H9 (cell line): Measurements from ENCODE around the gene MBLAC2. TPM values are rescaled to one million over a fixed set of nuclear protein-coding genes. Genes with fewer than 3 reads are reported as not detected.

ENCODE experiments used
- DNase-seq: peaks from one replicate; pipeline ENCODE4 v3.0.0-alpha.2; 2017
- H2AFZ ChIP-seq: one replicate; pipeline ENCODE4 v1.6.1; 2013; ENCODE audit warnings: mild to moderate bottlenecking, low read length, control low read depth, moderate library complexity
- H2AK5ac ChIP-seq: 2 replicates; pipeline ENCODE4 v1.6.1; 2013; ENCODE audit warnings: low read length, control low read depth, mixed read lengths; ENCODE audit not compliant: insufficient read length
- H2BK120ac ChIP-seq: one replicate; pipeline ENCODE4 v1.6.1; 2013; ENCODE audit warnings: low read depth, mild to moderate bottlenecking, low read length, control low read depth, inconsistent platforms; ENCODE audit not compliant: poor library complexity, severe bottlenecking
- H2BK12ac ChIP-seq: 2 replicates; pipeline ENCODE4 v1.6.1; 2013; ENCODE audit warnings: low read length, control low read depth, mixed read lengths, low read depth; ENCODE audit not compliant: insufficient read length
- H2BK15ac ChIP-seq: 2 replicates; pipeline ENCODE4 v1.6.1; 2013; ENCODE audit warnings: low read depth, low read length, control low read depth
- H2BK20ac ChIP-seq: one replicate; pipeline ENCODE4 v1.6.1; 2013; ENCODE audit warnings: low read depth, mild to moderate bottlenecking, low read length, control low read depth, inconsistent platforms; ENCODE audit not compliant: poor library complexity, severe bottlenecking
- H2BK5ac ChIP-seq: 2 replicates; pipeline ENCODE4 v1.6.1; 2013; ENCODE audit warnings: low read length, control low read depth, mixed read lengths; ENCODE audit not compliant: insufficient read length
- H3K14ac ChIP-seq: 2 replicates; pipeline ENCODE4 v1.6.1; 2013; ENCODE audit warnings: low read length, control low read depth; ENCODE audit not compliant: insufficient read depth
- H3K18ac ChIP-seq: 2 replicates; pipeline ENCODE4 v1.6.1; 2013; ENCODE audit warnings: low read depth, mild to moderate bottlenecking, mixed read lengths, low read length, control low read depth; ENCODE audit not compliant: insufficient read length
- H3K23ac ChIP-seq: 2 replicates; pipeline ENCODE4 v1.6.1; 2013; ENCODE audit warnings: low read length, control low read depth, mixed read lengths, low read depth; ENCODE audit not compliant: insufficient read length
- H3K23me2 ChIP-seq: 2 replicates; pipeline ENCODE4 v1.6.1; 2013; ENCODE audit warnings: low read depth, mild to moderate bottlenecking, mixed read lengths, low read length, control low read depth; ENCODE audit not compliant: insufficient read length, poor library complexity, severe bottlenecking
- H3K27ac ChIP-seq: 2 replicates; pipeline ENCODE4 v1.5.1; 2013; ENCODE audit warnings: low read length, control low read depth, mixed read lengths, low read depth; ENCODE audit not compliant: insufficient read length
- H3K27me3 ChIP-seq: 2 replicates; pipeline ENCODE4 v1.6.1; 2013; ENCODE audit warnings: low read length, control low read depth, inconsistent platforms; ENCODE audit not compliant: insufficient read depth
- H3K4ac ChIP-seq: 2 replicates; pipeline ENCODE4 v1.6.1; 2013; ENCODE audit warnings: low read depth, mild to moderate bottlenecking, control low read depth, inconsistent platforms, low read length, moderate library complexity
- H3K4me1 ChIP-seq: 2 replicates; pipeline ENCODE4 v1.6.1; 2013; ENCODE audit warnings: low read length, control low read depth, inconsistent platforms; ENCODE audit not compliant: insufficient read depth
- H3K4me2 ChIP-seq: 2 replicates; pipeline ENCODE4 v1.6.1; 2013; ENCODE audit warnings: low read length, control low read depth, mixed read lengths; ENCODE audit not compliant: insufficient read length, insufficient read depth
- H3K56ac ChIP-seq: 2 replicates; pipeline ENCODE4 v1.6.1; 2013; ENCODE audit warnings: low read depth, mild to moderate bottlenecking, mixed read lengths, low read length, control low read depth; ENCODE audit not compliant: insufficient read length
- H3K79me1 ChIP-seq: 2 replicates; pipeline ENCODE4 v1.6.1; 2013; ENCODE audit warnings: low read depth, mild to moderate bottlenecking, moderate library complexity, low read length, control low read depth, inconsistent platforms; ENCODE audit not compliant: insufficient read depth, poor library complexity, severe bottlenecking
- H3K79me2 ChIP-seq: 2 replicates; pipeline ENCODE4 v1.6.1; 2013; ENCODE audit warnings: low read length, control low read depth, inconsistent platforms; ENCODE audit not compliant: insufficient read depth
- H3K9ac ChIP-seq: 2 replicates; pipeline ENCODE4 v1.6.1; 2013; ENCODE audit warnings: low read length, control low read depth, mixed read lengths; ENCODE audit not compliant: insufficient read length; ENCODE audit errors: extremely low read depth
- H3K9me3 ChIP-seq: one replicate; pipeline ENCODE4 v1.6.1; 2013; ENCODE audit warnings: low read depth, low read length, inconsistent platforms; ENCODE audit not compliant: control insufficient read depth
- H3T11ph ChIP-seq: one replicate; pipeline ENCODE4 v1.6.1; 2013; ENCODE audit warnings: mild to moderate bottlenecking, low read length, control low read depth, inconsistent platforms
- H4K20me1 ChIP-seq: one replicate; pipeline ENCODE4 v1.6.1; 2013; ENCODE audit not compliant: control insufficient read depth, insufficient read length, insufficient read depth
- H4K5ac ChIP-seq: 2 replicates; pipeline ENCODE4 v1.6.1; 2013; ENCODE audit warnings: low read depth, mild to moderate bottlenecking, mixed read lengths, low read length, control low read depth; ENCODE audit not compliant: insufficient read length
- H4K8ac ChIP-seq: replicated peaks from 2 replicates; pipeline ENCODE4 v1.6.1; 2013; ENCODE audit warnings: low read length, control low read depth, mixed read lengths, low read depth; ENCODE audit not compliant: insufficient read length
- H4K91ac ChIP-seq: 2 replicates; pipeline ENCODE4 v1.6.1; 2013; ENCODE audit warnings: low read depth, mild to moderate bottlenecking, moderate library complexity, mixed read lengths, low read length, control low read depth; ENCODE audit not compliant: insufficient read length
- H3K27ac Mint-ChIP-seq, 3 experiments: 2 replicates in 2 of 3; 3 replicates in 1 of 3; pipeline ENCODE4 v1.8.0; 2020 to 2021; ENCODE audit warnings: mixed read lengths in 3 of 3, mild to moderate bottlenecking in 1 of 3, moderate library complexity in 1 of 3
- H3K27me3 Mint-ChIP-seq: 2 replicates; pipeline ENCODE4 v1.8.0; 2021; ENCODE audit warnings: low read depth, mild to moderate bottlenecking, moderate library complexity, mixed read lengths
- H3K36me3 Mint-ChIP-seq, 3 experiments: 2 replicates in 2 of 3; 3 replicates in 1 of 3; pipeline ENCODE4 v1.8.0; 2020 to 2021; ENCODE audit warnings: low read depth in 3 of 3, mixed read lengths in 3 of 3; ENCODE audit not compliant: insufficient read depth in 1 of 3
- H3K4me1 Mint-ChIP-seq, 2 experiments: 2 replicates each; pipeline ENCODE4 v1.8.0; 2020; ENCODE audit warnings: mixed read lengths in 2 of 2
- H3K4me3 Mint-ChIP-seq, 2 experiments: 2 replicates in 1 of 2; 3 replicates in 1 of 2; pipeline ENCODE4 v1.8.0; 2020 to 2021; ENCODE audit warnings: mild to moderate bottlenecking in 2 of 2, mixed read lengths in 2 of 2, moderate library complexity in 1 of 2
- H3K9me3 Mint-ChIP-seq, 2 experiments: 2 replicates in 1 of 2; 3 replicates in 1 of 2; pipeline ENCODE4 v1.8.0; 2020; ENCODE audit warnings: mild to moderate bottlenecking in 2 of 2, mixed read lengths in 2 of 2, moderate library complexity in 1 of 2
- WGBS: extraction: QIAGEN DNeasy Blood & Tissue Kit; methylation state at CpG from one replicate; pipeline ENCODE4 v1.1.7; 2013; ENCODE audit warnings: missing lambda C conversion rate, low lambda C conversion rate, mixed read lengths; ENCODE audit not compliant: insufficient read length; ENCODE audit errors: extremely low coverage; 5-methylcytosine and 5-hydroxymethylcytosine counted together
- total RNA-seq: library from RNA; stranded (reverse); gene quantifications from 2 replicates; pipeline ENCODE4 v1.2.1, GENCODE V29; 2021
- TF ChIP-seq, protein P1 (sequence below): fragments of 200-600 bp; sonication (generic); conservative IDR thresholded peaks from 3 replicates; pipeline ENCODE4 v1.8.0; 2021; ENCODE audit warnings: antibody characterized with exemption, mild to moderate bottlenecking

Gene MBLAC2
- total RNA-seq, 1 experiment from 2014 or later: 4.9 TPM

- no peak overlapping the region for H2AK5ac ChIP-seq
- no peaks in the 10 kb centered on the region for H3K9me3 Mint-ChIP-seq
- no peak overlapping the region for H2BK12ac ChIP-seq
- H4K5ac ChIP-seq: no peak overlapping the region
- H2BK20ac ChIP-seq: no peak overlapping the region
- no peak overlapping the region for H3K56ac ChIP-seq
- no peak overlapping the region for H2AFZ ChIP-seq
- no peak overlapping the region for H3K27ac ChIP-seq
- H3K36me3 Mint-ChIP-seq: peaks cover 11 to 38% (median 20%) of the 10 kb centered on the region in 3 experiments; a peak in 6 of 7 replicates
- TF ChIP-seq, protein P1, sequence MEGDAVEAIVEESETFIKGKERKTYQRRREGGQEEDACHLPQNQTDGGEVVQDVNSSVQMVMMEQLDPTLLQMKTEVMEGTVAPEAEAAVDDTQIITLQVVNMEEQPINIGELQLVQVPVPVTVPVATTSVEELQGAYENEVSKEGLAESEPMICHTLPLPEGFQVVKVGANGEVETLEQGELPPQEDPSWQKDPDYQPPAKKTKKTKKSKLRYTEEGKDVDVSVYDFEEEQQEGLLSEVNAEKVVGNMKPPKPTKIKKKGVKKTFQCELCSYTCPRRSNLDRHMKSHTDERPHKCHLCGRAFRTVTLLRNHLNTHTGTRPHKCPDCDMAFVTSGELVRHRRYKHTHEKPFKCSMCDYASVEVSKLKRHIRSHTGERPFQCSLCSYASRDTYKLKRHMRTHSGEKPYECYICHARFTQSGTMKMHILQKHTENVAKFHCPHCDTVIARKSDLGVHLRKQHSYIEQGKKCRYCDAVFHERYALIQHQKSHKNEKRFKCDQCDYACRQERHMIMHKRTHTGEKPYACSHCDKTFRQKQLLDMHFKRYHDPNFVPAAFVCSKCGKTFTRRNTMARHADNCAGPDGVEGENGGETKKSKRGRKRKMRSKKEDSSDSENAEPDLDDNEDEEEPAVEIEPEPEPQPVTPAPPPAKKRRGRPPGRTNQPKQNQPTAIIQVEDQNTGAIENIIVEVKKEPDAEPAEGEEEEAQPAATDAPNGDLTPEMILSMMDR: no peak
- DNase-seq: no peak
- no peak overlapping the region for H4K91ac ChIP-seq
- no peaks in the 10 kb centered on the region for H3K23me2 ChIP-seq
- H3K27me3 Mint-ChIP-seq: no peaks in the 10 kb centered on the region
- no peak overlapping the region for H2BK5ac ChIP-seq
- H3K9me3 ChIP-seq: no peaks in the 10 kb centered on the region
- no peak overlapping the region for H4K8ac ChIP-seq
- H3T11ph ChIP-seq: no peak overlapping the region
- no CpG with 5 or more reads among the region's 3 CpGs for WGBS
- H3K4me1 ChIP-seq: no peaks in the 10 kb centered on the region
- no peaks in the 10 kb centered on the region for H3K79me1 ChIP-seq
- H2BK120ac ChIP-seq: no peak overlapping the region
- no peak overlapping the region for H3K4ac ChIP-seq
- H3K4me3 Mint-ChIP-seq: no peak overlapping the region
- H3K18ac ChIP-seq: no peak overlapping the region
- H2BK15ac ChIP-seq: no peak overlapping the region
- H3K27me3 ChIP-seq: no peaks in the 10 kb centered on the region
- no peaks in the 10 kb centered on the region for H3K79me2 ChIP-seq
- no peak overlapping the region for H3K14ac ChIP-seq
- no peaks in the 10 kb centered on the region for H4K20me1 ChIP-seq
- no peak overlapping the region for H3K4me2 ChIP-seq
- no peaks in the 10 kb centered on the region for H3K4me1 Mint-ChIP-seq
- H3K23ac ChIP-seq: no peak overlapping the region
- H3K27ac Mint-ChIP-seq: peak overlapping the region in 2 of 3 experiments; percentile 78 to 92; a peak in 4 of 7 replicates
- no peak overlapping the region for H3K9ac ChIP-seq
These were observed 39.9 kb upstream of the MBLAC2 start for GRCh38 chr5:90514520-90514919.
